A549 (cell line): ENCODE data around the gene MYBPC2.

Experiments used
- CTCF ChIP-seq: fragments of >200 bp; sonication (Bioruptor Twin); formaldehyde crosslinking; IDR thresholded peaks from 3 replicates; pipeline ENCODE4 v1.5.1; 2016
- EHMT2 ChIP-seq: fragments of 200-600 bp; sonication (generic); IDR thresholded peaks from 2 replicates; pipeline ENCODE4 v1.6.1; 2016; ENCODE audit warnings: antibody characterized with exemption, low read depth, mild to moderate bottlenecking, moderate library complexity
- EP300 ChIP-seq, 2 experiments: fragments of >200 bp; sonication (Bioruptor Twin); formaldehyde crosslinking; IDR thresholded peaks; 2 replicates in 1 of 2; 3 replicates in 1 of 2; pipeline ENCODE4 v1.6.1; 2016 to 2017
- ESRRA ChIP-seq: fragments of 150-350 bp; IDR thresholded peaks from 2 replicates; pipeline ENCODE4 v1.6.1; 2014; ENCODE audit warnings: mild to moderate bottlenecking, low read length, borderline replicate concordance
- JUN ChIP-seq, 2 experiments: fragments of >200 bp; sonication (Bioruptor Twin); formaldehyde crosslinking; IDR thresholded peaks; 2 replicates in 1 of 2; 3 replicates in 1 of 2; pipeline ENCODE4 v1.6.1; 2016 to 2017
- MAFK ChIP-seq: fragments of 450-650 bp; IDR thresholded peaks from 2 replicates; pipeline ENCODE4 v1.6.1; 2014; ENCODE audit not compliant: partially characterized antibody
- POLR2AphosphoS2 ChIP-seq: conservative IDR thresholded peaks from 2 replicates; pipeline ENCODE4 v1.6.1; 2012; ENCODE audit warnings: low read length, improper control_type of control experiment, inconsistent platforms
- RNF2 ChIP-seq: fragments of 200-600 bp; sonication (generic); IDR thresholded peaks from 2 replicates; pipeline ENCODE4 v1.6.1; 2016; ENCODE audit warnings: low read depth, mild to moderate bottlenecking, antibody characterized with exemption, moderate library complexity, borderline replicate concordance

- TF ChIP-seq MAFK (no peak), RNF2 (no peak), POLR2AphosphoS2 (no peak), CTCF (no peak), ESRRA (no peak), JUN (IDR thresholded peaks at IDR 0.05) (no peak), EHMT2 (no peak), EP300 (IDR thresholded peaks at IDR 0.05) (no peak)
These were observed at the start of gene MYBPC2 for GRCh38 chr19:50432221-50433028.
